ENCODE results near the gene CCNL1.

DNA sequence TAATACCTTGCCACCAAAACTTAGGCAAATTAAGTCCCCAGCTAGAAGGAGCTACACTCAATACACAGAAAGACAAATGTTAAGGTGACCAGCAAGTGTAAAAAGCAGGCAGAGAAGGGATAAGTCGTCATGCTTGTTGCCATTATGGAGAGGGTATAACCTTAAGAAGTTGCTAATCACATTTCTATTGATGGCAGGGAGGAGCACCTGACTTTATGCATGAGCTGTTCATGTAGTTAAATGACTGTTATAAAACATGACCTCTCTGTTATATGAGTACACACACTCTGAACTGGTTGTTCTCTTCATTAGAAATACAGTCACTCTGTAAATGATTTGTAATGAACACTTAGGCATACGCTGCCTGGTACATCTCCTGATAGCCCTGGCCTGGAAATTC lies 6.6 kb upstream of the CCNL1 start:
- TF ChIP-seq CTCF (IDR thresholded peaks at IDR 0.05) (no peak), POLR2A (IDR thresholded peaks at IDR 0.05) (peak in 1 of 2 donors; percentile 44)

Measured in Peyer's patch (tissue), 4 donors.